Astrocyte (in vitro differentiated cells and primary cell): Measurements from ENCODE around the gene TKTL1.

ENCODE experiments used
- CTCF ChIP-seq: IDR thresholded peaks from 2 replicates; pipeline ENCODE4 v1.5.1; 2011; ENCODE audit warnings: low read depth, mild to moderate bottlenecking, inconsistent platforms, low read length, moderate library complexity; ENCODE audit not compliant: insufficient read depth
- EZH2 ChIP-seq: IDR thresholded peaks from 2 replicates; pipeline ENCODE4 v1.6.1; 2012; ENCODE audit warnings: mild to moderate bottlenecking, low read length, inconsistent platforms; ENCODE audit not compliant: insufficient read depth

- TF ChIP-seq CTCF (no peak), EZH2 (no peak)
These were observed 7.9 kb downstream of the TKTL1 start for GRCh38 chrX:154303476-154303875.
